ENCODE results near the gene CHRNA10.

CHRNA10 gene

DNA sequence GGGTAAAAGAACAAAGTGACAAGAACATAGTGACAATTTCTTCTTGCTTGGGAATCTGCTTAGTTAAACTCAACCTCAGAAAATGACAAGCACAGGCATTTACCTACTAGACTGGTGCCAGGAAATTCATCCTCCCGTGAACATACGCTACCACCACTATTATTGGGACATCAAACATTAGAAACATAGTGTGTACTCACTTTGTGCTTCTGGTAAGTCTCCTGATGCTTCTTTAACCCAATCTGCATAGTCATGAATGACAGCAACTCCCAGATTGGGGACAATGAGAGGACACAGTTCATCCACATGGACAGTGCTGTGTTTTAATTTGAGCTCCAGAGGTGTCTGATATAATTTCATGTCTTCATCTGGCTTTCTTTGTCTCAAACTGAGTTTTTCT lies 29.2 kb upstream of the CHRNA10 start:
- Histone ChIP-seq H3K9me3 (ENCODE audit: low read depth, low read length) (no peaks in the 10 kb centered on the region), H3K9ac (ENCODE audit: insufficient read length) (no peak overlapping the region), H3K4me3 (no peak overlapping the region), H3K27ac (no peak overlapping the region), H3K36me3 (ENCODE audit: insufficient read depth, low read length) (peaks cover 90% of the 10 kb centered on the region)
- TF ChIP-seq FOXP2 (optimal IDR thresholded peaks at IDR 0.05; ENCODE audit: control extremely low read depth, extremely low read length, insufficient read depth) (no peak), POLR2AphosphoS5 (IDR thresholded peaks at IDR 0.05; ENCODE audit: borderline replicate concordance, low read depth, low read length) (no peak), EZH2 (IDR thresholded peaks at IDR 0.05) (no peak)
- DNase-seq (ENCODE audit: low read depth, low spot score): no peak

DNA sequence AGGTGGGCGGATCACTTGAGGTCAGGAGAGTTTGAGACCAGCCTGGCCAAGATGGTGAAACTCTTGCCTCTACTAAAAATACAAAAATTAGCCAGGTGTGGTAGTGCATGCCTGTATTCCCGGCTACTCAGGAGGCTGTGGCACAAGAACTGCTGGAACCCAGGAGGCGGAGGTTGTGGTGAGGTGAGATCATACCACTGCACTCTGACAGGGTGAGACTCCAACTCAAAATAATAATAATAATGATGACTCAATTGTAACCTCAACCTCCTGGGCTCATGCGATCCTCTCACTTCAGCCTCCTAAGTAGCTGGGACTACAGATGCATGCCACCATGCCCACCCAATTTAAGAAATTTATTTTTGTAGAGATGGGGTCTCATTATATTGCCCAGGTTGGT lies 15.6 kb upstream of the CHRNA10 start:
- Histone ChIP-seq H3K9me3 (ENCODE audit: low read depth, low read length) (no peaks in the 10 kb centered on the region), H3K27ac (no peak overlapping the region), H3K4me3 (no peak overlapping the region), H3K9ac (ENCODE audit: insufficient read length) (no peak overlapping the region), H3K36me3 (ENCODE audit: insufficient read depth, low read length) (peaks cover 84% of the 10 kb centered on the region)
- DNase-seq (ENCODE audit: low read depth, low spot score): no peak
- TF ChIP-seq EZH2 (IDR thresholded peaks at IDR 0.05) (no peak), POLR2AphosphoS5 (IDR thresholded peaks at IDR 0.05; ENCODE audit: borderline replicate concordance, low read depth, low read length) (no peak)

DNA sequence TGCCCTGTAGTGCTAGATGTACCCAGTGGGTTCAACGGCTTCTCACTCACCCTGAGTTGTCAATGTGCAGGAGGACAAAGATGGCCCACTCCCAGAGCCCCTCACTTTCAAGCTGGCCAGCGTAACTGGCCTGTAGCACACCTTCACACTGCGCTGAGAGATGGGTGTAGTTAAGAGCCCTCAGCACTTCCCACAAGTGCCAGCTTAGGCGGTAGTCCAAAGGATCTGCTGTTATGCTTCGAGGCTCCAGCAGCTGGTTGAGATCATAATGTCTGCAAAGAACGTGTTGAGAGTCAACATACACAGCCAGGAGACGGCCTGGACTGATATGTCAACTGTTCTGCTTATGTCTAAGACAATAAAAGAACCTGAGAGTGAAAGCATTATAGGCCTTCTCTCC lies 14.7 kb upstream of the CHRNA10 start:
- H3K4me3 ChIP-seq: no peak overlapping the region
- H3K36me3 ChIP-seq (ENCODE audit: insufficient read depth, low read length): peaks cover 84% of the 10 kb centered on the region
- no peaks in the 10 kb centered on the region for H3K9me3 ChIP-seq (ENCODE audit: low read depth, low read length)
- H3K27ac ChIP-seq: 0 out of 2 replicates have a peak overlapping the region, but pooled peaks have one; percentile 13
- no peak for TF ChIP-seq FOXP2 (optimal IDR thresholded peaks at IDR 0.05; ENCODE audit: control extremely low read depth, extremely low read length, insufficient read depth)
- no peak for TF ChIP-seq POLR2AphosphoS5 (IDR thresholded peaks at IDR 0.05; ENCODE audit: borderline replicate concordance, low read depth, low read length)
- no peak for TF ChIP-seq EZH2 (IDR thresholded peaks at IDR 0.05)
- no peak for DNase-seq (ENCODE audit: low read depth, low spot score)
- no peak overlapping the region for H3K9ac ChIP-seq (ENCODE audit: insufficient read length)

GRCh38 chr11:3684819-3685172 lies 13.6 kb upstream of the CHRNA10 start:
- no peak for TF ChIP-seq POLR2AphosphoS5 (IDR thresholded peaks at IDR 0.05; ENCODE audit: borderline replicate concordance, low read depth, low read length)
- no peak for TF ChIP-seq EZH2 (IDR thresholded peaks at IDR 0.05)
- TF ChIP-seq FOXP2 (optimal IDR thresholded peaks at IDR 0.05; ENCODE audit: control extremely low read depth, extremely low read length, insufficient read depth): no peak
- no peak for DNase-seq (ENCODE audit: low read depth, low spot score)
- H3K36me3 ChIP-seq (ENCODE audit: insufficient read depth, low read length): peaks cover 89% of the 10 kb centered on the region
- H3K4me3 ChIP-seq: no peak overlapping the region
- no peak overlapping the region; the same call in 1 of the 2 replicates for H3K27ac ChIP-seq
- H3K9ac ChIP-seq (ENCODE audit: insufficient read length): no peak overlapping the region
- H3K9me3 ChIP-seq (ENCODE audit: low read depth, low read length): no peaks in the 10 kb centered on the region

- Histone ChIP-seq H3K9me3 (ENCODE audit: low read depth, low read length) (no peaks in the 10 kb centered on the region), H3K9ac (ENCODE audit: insufficient read length) (no peak overlapping the region), H3K36me3 (ENCODE audit: insufficient read depth, low read length) (peaks cover 90% of the 10 kb centered on the region), H3K4me3 (no peak overlapping the region), H3K27ac (no peak overlapping the region; the same call in 1 of the 2 replicates)
- DNase-seq (ENCODE audit: low read depth, low spot score): no peak
- TF ChIP-seq EZH2 (IDR thresholded peaks at IDR 0.05) (no peak), FOXP2 (optimal IDR thresholded peaks at IDR 0.05; ENCODE audit: control extremely low read depth, extremely low read length, insufficient read depth) (no peak), POLR2AphosphoS5 (IDR thresholded peaks at IDR 0.05; ENCODE audit: borderline replicate concordance, low read depth, low read length) (no peak)
Observed at GRCh38 chr11:3684129-3684818, 13.1 kb upstream of the CHRNA10 start.

DNA sequence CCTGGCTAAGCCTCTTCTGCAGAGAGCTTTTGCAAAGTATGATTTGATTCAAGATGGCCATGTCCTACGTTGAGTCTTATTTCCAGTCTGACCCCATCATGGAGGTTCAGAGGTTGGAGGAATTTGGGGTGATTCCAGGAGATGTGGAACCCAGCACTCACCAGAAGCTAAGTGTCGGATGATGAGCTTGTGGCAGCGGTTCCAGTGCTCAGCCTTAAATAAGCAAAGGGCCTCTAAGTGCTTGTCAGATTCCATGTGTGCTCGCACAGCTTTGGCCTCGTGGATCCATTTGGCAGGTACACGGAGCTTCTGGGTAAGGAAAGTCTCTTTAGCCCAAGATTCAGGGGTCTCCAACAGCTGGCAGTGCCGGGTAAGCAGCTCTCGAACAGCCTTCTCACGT lies 11.9 kb upstream of the CHRNA10 start:
- Histone ChIP-seq H3K9ac (ENCODE audit: insufficient read length) (no peak overlapping the region), H3K27ac (no peak overlapping the region), H3K36me3 (ENCODE audit: insufficient read depth, low read length) (peaks cover 99% of the 10 kb centered on the region), H3K9me3 (ENCODE audit: low read depth, low read length) (no peaks in the 10 kb centered on the region), H3K4me3 (no peak overlapping the region)
- TF ChIP-seq FOXP2 (optimal IDR thresholded peaks at IDR 0.05; ENCODE audit: control extremely low read depth, extremely low read length, insufficient read depth) (no peak), EZH2 (IDR thresholded peaks at IDR 0.05) (no peak), POLR2AphosphoS5 (IDR thresholded peaks at IDR 0.05; ENCODE audit: borderline replicate concordance, low read depth, low read length) (no peak)
- DNase-seq (ENCODE audit: low read depth, low spot score): no peak

GRCh38 chr11:3679077-3679476 lies 7.9 kb upstream of the CHRNA10 start:
- DNase-seq (ENCODE audit: low read depth, low spot score): no peak
- no peak overlapping the region for H3K4me3 ChIP-seq
- H3K9me3 ChIP-seq (ENCODE audit: low read depth, low read length): no peaks in the 10 kb centered on the region
- no peak overlapping the region for H3K9ac ChIP-seq (ENCODE audit: insufficient read length)
- TF ChIP-seq EZH2 (IDR thresholded peaks at IDR 0.05) (no peak), FOXP2 (optimal IDR thresholded peaks at IDR 0.05; ENCODE audit: control extremely low read depth, extremely low read length, insufficient read depth) (no peak), POLR2AphosphoS5 (IDR thresholded peaks at IDR 0.05; ENCODE audit: borderline replicate concordance, low read depth, low read length) (no peak)
- H3K27ac ChIP-seq: no peak overlapping the region
- H3K36me3 ChIP-seq (ENCODE audit: insufficient read depth, low read length): peaks cover 98% of the 10 kb centered on the region

GRCh38 chr11:3675971-3676370 lies 4.8 kb upstream of the CHRNA10 start:
- no peak for DNase-seq (ENCODE audit: low read depth, low spot score)
- H3K27ac ChIP-seq: no peak overlapping the region
- TF ChIP-seq FOXP2 (optimal IDR thresholded peaks at IDR 0.05; ENCODE audit: control extremely low read depth, extremely low read length, insufficient read depth) (no peak), EZH2 (IDR thresholded peaks at IDR 0.05) (no peak), POLR2AphosphoS5 (IDR thresholded peaks at IDR 0.05; ENCODE audit: borderline replicate concordance, low read depth, low read length) (no peak)
- H3K36me3 ChIP-seq (ENCODE audit: insufficient read depth, low read length): peaks cover 81% of the 10 kb centered on the region
- no peak overlapping the region for H3K9ac ChIP-seq (ENCODE audit: insufficient read length)
- no peak overlapping the region for H3K4me3 ChIP-seq
- H3K9me3 ChIP-seq (ENCODE audit: low read depth, low read length): no peaks in the 10 kb centered on the region

DNA sequence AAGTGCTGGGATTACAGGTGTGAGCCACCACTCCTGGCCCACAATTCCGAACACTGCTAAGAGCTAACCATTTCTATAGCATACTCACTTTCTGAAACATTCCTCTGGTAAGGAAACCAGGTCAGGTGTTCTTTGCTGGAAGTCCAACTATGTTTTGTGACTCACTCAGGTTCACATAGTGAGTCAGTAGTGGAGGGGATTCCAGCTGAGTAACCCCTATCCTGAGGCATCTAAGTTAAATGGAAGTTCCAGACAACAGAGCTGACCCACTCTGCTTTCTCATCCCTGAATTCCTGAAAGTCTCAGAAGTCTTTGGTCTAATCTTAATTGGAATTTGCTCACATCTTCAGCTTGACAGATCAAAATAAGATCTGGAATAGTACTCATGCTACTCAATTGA lies 3.0 kb upstream of the CHRNA10 start:
- H3K36me3 ChIP-seq (ENCODE audit: insufficient read depth, low read length): peaks cover 63% of the 10 kb centered on the region

More for the DNA sequence above, 3.0 kb upstream of the CHRNA10 start:
- no peak overlapping the region for H3K9ac ChIP-seq (ENCODE audit: insufficient read length)
- DNase-seq (ENCODE audit: low read depth, low spot score): no peak
- H3K4me3 ChIP-seq: no peak overlapping the region
- no peaks in the 10 kb centered on the region for H3K9me3 ChIP-seq (ENCODE audit: low read depth, low read length)
- TF ChIP-seq FOXP2 (optimal IDR thresholded peaks at IDR 0.05; ENCODE audit: control extremely low read depth, extremely low read length, insufficient read depth): no peak
- no peak for TF ChIP-seq POLR2AphosphoS5 (IDR thresholded peaks at IDR 0.05; ENCODE audit: borderline replicate concordance, low read depth, low read length)
- TF ChIP-seq EZH2 (IDR thresholded peaks at IDR 0.05): no peak
- H3K27ac ChIP-seq: no peak overlapping the region

Measured in SK-N-MC (cell line).